ENCODE data around the gene GRK1.
"Not testable (repeated sequence)": the region's sequence is repeated elsewhere in the genome, so short reads cannot be mapped to it uniquely, and the experiment has no call there.

Gene GRK1

GRCh38 chr13:113751491-113751890 is 84.5 kb downstream of the GRK1 start:
- no peak for TF ChIP-seq CTCF (IDR thresholded peaks at IDR 0.05; ENCODE audit: control insufficient read depth, insufficient read depth, low read depth, low read length, missing control alignments)
- DNase-seq (ENCODE audit: low read depth) = no peak
- no peak overlapping the region for H3K4me3 ChIP-seq (ENCODE audit: control insufficient read depth, low read depth, low read length)

- DNase-seq (ENCODE audit: low read depth); H3K4me3 ChIP-seq (ENCODE audit: control insufficient read depth, low read depth, low read length): not testable (repeated sequence)
These were observed 85.4 kb downstream of the GRK1 start for GRCh38 chr13:113752211-113752986.

GRCh38 chr13:113753171-113753570 is 86.2 kb downstream of the GRK1 start:
- DNase-seq (ENCODE audit: low read depth) = no peak
- no peak overlapping the region for H3K4me3 ChIP-seq (ENCODE audit: control insufficient read depth, low read depth, low read length)
- TF ChIP-seq CTCF (IDR thresholded peaks at IDR 0.05; ENCODE audit: control insufficient read depth, insufficient read depth, low read depth, low read length, missing control alignments) = no peak

- no peak for TF ChIP-seq CTCF (IDR thresholded peaks at IDR 0.05; ENCODE audit: control insufficient read depth, insufficient read depth, low read depth, low read length, missing control alignments)
- DNase-seq (ENCODE audit: low read depth) = no peak
- no peak overlapping the region for H3K4me3 ChIP-seq (ENCODE audit: control insufficient read depth, low read depth, low read length)
These were observed 87.2 kb downstream of the GRK1 start for GRCh38 chr13:113754242-113754641.

GRCh38 chr13:113754691-113755090 is 87.7 kb downstream of the GRK1 start:
- no peak overlapping the region for H3K4me3 ChIP-seq (ENCODE audit: control insufficient read depth, low read depth, low read length)
- no peak for DNase-seq (ENCODE audit: low read depth)
- TF ChIP-seq CTCF (IDR thresholded peaks at IDR 0.05; ENCODE audit: control insufficient read depth, insufficient read depth, low read depth, low read length, missing control alignments) = no peak

GRCh38 chr13:113756441-113757097 is 89.5 kb downstream of the GRK1 start:
- H3K4me3 ChIP-seq (ENCODE audit: control insufficient read depth, low read depth, low read length) = no peak overlapping the region
- no peak for DNase-seq (ENCODE audit: low read depth)
- TF ChIP-seq CTCF (IDR thresholded peaks at IDR 0.05; ENCODE audit: control insufficient read depth, insufficient read depth, low read depth, low read length, missing control alignments) = no peak
